Gastroesophageal sphincter (tissue), 4 donors: ENCODE results near the gene LRCOL1. TPM values are rescaled to one million over a fixed set of nuclear protein-coding genes. Genes with fewer than 3 reads are reported as not detected.

Experiments
- ATAC-seq: fragments of 150-250 bp; one replicate; pipeline ENCODE4 v1.9.1; 2016; ENCODE audit warnings: mild to moderate bottlenecking, moderate library complexity
- H3K27ac ChIP-seq, 4 donors: fragments of 200-600 bp; sonication (generic) in 3 of 4; 1 replicate in 3 of 4; 2 replicates in 1 of 4; pipeline ENCODE4 v1.5.1; 2016 to 2019
- H3K27me3 ChIP-seq: fragments of 200-600 bp; sonication (generic); one replicate; pipeline ENCODE4 v1.5.1; 2019
- H3K36me3 ChIP-seq, 2 donors: fragments of 200-600 bp; sonication (generic); one replicate each; pipeline ENCODE4 v1.5.1; 2019; ENCODE audit warnings: control low read depth in 1 of 2
- H3K4me1 ChIP-seq, 3 donors: fragments of 200-600 bp; sonication (generic); 1 replicate in 2 of 3; 2 replicates in 1 of 3; pipeline ENCODE4 v1.5.1; 2016 to 2019; ENCODE audit warnings: control low read depth in 2 of 3
- H3K4me3 ChIP-seq, 2 donors: fragments of 200-600 bp; sonication (generic); one replicate each; pipeline ENCODE4 v1.5.1; 2019; ENCODE audit warnings: mild to moderate bottlenecking in 1 of 2, moderate library complexity in 1 of 2
- H3K9me3 ChIP-seq, 3 donors: fragments of 200-600 bp; sonication (generic); one replicate each; pipeline ENCODE4 v1.5.1; 2017 to 2019; ENCODE audit warnings: control low read depth in 2 of 3
- EP300 ChIP-seq: sonication (generic); formaldehyde crosslinking; IDR thresholded peaks from one replicate; pipeline ENCODE4 v1.6.1; 2017; ENCODE audit warnings: antibody characterized with exemption, mild to moderate bottlenecking
- POLR2A ChIP-seq, 2 donors: fragments of 450-650 bp; IDR thresholded peaks; one replicate each; pipeline ENCODE4 v1.6.1; 2017; ENCODE audit warnings: antibody characterized with exemption in 2 of 2, mild to moderate bottlenecking in 2 of 2, moderate library complexity in 1 of 2
- POLR2AphosphoS5 ChIP-seq: sonication (generic); formaldehyde crosslinking; IDR thresholded peaks from one replicate; pipeline ENCODE4 v1.6.1; 2017; ENCODE audit warnings: antibody characterized with exemption
- WGBS, 2 donors: methylation state at CpG; one replicate each; pipeline ENCODE4 v1.1.5; 2018; ENCODE audit warnings: low coverage in 1 of 2; 5-methylcytosine and 5-hydroxymethylcytosine counted together
- total RNA-seq, 4 donors: library from RNA; depleted of rRNA; stranded (reverse); fragments of >200 nt; gene quantifications; one replicate each; pipeline ENCODE4 v1.1.0, GENCODE V29; 2016
- TF ChIP-seq, protein P1 (sequence below), 4 experiments: fragments of 200-600 bp in 2 of 4; fragments of 450-650 bp in 2 of 4; sonication (generic) in 1 of 4; IDR thresholded peaks; one replicate each; pipeline ENCODE4 v1.5.1; 2017 to 2019; ENCODE audit warnings: antibody characterized with exemption in 4 of 4, mild to moderate bottlenecking in 2 of 4, moderate library complexity in 2 of 4

The LRCOL1 gene
- total RNA-seq, 4 donors from 2014 or later: not detected

DNA sequence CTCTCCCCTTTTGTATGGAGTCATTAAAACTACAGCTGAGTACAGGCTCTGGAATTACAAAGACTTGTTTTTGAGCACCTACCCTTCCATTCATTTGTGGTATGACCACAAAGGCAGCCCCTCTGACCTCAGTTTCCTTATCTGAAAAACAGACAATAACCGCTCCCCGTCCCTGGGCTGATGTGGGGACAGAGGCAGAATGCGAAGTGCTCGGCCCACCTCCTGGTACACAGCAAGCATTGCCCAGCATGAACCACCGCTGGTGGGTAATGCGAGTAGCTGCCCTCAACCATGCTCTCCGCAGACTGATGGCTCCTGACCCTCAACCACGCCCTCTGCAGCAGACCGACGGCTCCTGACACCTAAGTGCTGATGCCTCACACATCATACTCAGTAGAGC, 30.6 kb upstream of the LRCOL1 start:
- no peak overlapping the region for H3K4me3 ChIP-seq
- TF ChIP-seq EP300: no peak
- no peak for TF ChIP-seq POLR2AphosphoS5
- TF ChIP-seq, protein P1, sequence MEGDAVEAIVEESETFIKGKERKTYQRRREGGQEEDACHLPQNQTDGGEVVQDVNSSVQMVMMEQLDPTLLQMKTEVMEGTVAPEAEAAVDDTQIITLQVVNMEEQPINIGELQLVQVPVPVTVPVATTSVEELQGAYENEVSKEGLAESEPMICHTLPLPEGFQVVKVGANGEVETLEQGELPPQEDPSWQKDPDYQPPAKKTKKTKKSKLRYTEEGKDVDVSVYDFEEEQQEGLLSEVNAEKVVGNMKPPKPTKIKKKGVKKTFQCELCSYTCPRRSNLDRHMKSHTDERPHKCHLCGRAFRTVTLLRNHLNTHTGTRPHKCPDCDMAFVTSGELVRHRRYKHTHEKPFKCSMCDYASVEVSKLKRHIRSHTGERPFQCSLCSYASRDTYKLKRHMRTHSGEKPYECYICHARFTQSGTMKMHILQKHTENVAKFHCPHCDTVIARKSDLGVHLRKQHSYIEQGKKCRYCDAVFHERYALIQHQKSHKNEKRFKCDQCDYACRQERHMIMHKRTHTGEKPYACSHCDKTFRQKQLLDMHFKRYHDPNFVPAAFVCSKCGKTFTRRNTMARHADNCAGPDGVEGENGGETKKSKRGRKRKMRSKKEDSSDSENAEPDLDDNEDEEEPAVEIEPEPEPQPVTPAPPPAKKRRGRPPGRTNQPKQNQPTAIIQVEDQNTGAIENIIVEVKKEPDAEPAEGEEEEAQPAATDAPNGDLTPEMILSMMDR (IDR thresholded peaks at IDR 0.05): no peak
- no peak for TF ChIP-seq POLR2A (IDR thresholded peaks at IDR 0.05)
- no peak for ATAC-seq
- peaks cover 0 to 2% (median 0%) of the 10 kb centered on the region in 3 donors for H3K4me1 ChIP-seq
- WGBS, 2 donors: 86% methylated on average over 6 of the region's 10 CpGs; no CpG with 5 or more reads in 1 of the 2 donors
- no peak overlapping the region for H3K27ac ChIP-seq
- peaks cover 0 to 88% of the 10 kb centered on the region in 2 donors for H3K36me3 ChIP-seq
- no peaks in the 10 kb centered on the region for H3K27me3 ChIP-seq
- H3K9me3 ChIP-seq: no peaks in the 10 kb centered on the region

- no peak overlapping the region for H3K27ac ChIP-seq
- no peak for ATAC-seq
- H3K9me3 ChIP-seq: no peaks in the 10 kb centered on the region
- no peaks in the 10 kb centered on the region for H3K27me3 ChIP-seq
- TF ChIP-seq EP300 (no peak), POLR2AphosphoS5 (no peak), POLR2A (IDR thresholded peaks at IDR 0.05) (no peak)
- TF ChIP-seq, protein P1 (IDR thresholded peaks at IDR 0.05): no peak
- H3K4me3 ChIP-seq: no peak overlapping the region
- peaks cover 0 to 2% (median 0%) of the 10 kb centered on the region in 3 donors for H3K4me1 ChIP-seq
- WGBS, 2 donors: 85 to 100% methylated on average over 1 to 5 of the region's 12 CpGs
- peaks cover 0 to 88% of the 10 kb centered on the region in 2 donors for H3K36me3 ChIP-seq
Observed at GRCh38 chr12:132639956-132640520, 29.7 kb upstream of the LRCOL1 start.

DNA sequence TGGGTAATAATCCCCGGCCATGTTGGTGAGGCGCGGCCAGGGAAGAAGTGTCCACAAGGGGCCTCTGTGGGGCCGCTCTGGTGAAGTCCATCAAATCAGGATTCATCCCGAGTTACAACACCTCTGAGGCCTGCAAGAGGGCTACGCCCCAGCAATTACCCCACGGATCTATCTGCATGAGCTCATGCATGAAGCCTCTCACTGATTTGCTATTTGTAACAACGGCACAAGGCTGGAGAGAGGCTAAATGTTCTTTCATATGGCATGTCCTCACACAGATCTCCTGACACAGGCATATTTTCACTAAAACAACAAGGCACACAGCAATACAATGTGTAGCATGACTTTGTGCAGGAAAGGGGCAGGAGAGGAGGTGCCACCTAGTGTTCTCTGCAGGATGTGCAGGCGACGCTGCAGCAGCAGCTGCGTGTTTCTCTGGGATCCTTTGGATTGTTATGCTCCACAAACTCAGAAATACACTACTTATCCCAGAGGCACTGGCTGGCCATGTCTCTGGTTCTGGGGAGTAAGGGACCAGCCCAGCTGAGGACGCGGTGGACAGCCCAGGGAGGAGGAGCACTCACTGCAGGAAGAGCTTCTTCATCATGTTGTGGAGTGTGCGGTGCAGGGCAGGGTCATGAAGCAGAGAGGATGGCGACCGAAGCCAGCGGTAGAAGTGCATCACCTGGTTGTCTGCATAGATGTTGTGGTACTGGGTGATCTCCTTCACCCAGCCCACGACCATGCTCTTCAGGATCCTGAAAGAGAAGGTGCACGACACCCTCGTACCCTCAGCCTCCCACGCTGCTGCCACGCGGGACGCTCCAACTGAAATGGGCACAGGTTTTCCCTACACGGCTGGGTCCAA, 28.4 kb upstream of the LRCOL1 start:
- H3K36me3 ChIP-seq: peaks cover 0 to 99% of the 10 kb centered on the region in 2 donors
- ATAC-seq: peak; percentile 92
- H3K27ac ChIP-seq: peak overlapping the region in 3 of 4 donors; percentile 2 to 46 (median 40)
- H3K4me1 ChIP-seq: peaks cover 0 to 2% (median 0%) of the 10 kb centered on the region in 3 donors
- WGBS, 2 donors: 63 to 80% methylated on average over 14 to 15 of the region's 25 CpGs
- no peak overlapping the region for H3K4me3 ChIP-seq
- H3K27me3 ChIP-seq: no peaks in the 10 kb centered on the region
- no peaks in the 10 kb centered on the region for H3K9me3 ChIP-seq
- TF ChIP-seq POLR2A (IDR thresholded peaks at IDR 0.05): no peak
- TF ChIP-seq, protein P1 (IDR thresholded peaks at IDR 0.05): peak in 3 of 4 experiments; percentile 43 to 58 (median 44)
- TF ChIP-seq EP300: no peak
- no peak for TF ChIP-seq POLR2AphosphoS5

DNA sequence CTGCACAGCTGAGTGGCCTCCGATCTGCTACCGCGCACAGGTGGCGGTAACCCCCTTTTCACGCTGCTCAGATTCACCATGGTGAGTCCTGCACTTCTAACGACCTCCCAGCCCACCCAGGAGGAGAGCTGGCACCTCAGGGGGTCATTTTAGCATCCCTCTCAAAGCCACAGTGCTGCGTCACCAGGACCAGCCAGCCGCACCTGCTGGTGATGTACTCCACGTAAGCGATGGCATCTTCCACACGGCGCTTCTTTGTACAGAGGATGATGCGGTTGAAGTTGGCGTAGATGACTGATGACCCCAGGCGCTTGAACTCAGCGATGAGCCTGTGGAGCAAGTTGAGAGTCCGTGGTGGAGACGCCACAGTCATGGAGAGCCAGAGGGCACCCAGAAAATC, 27.4 kb upstream of the LRCOL1 start:
- Histone ChIP-seq H3K27me3 (no peaks in the 10 kb centered on the region), H3K4me1 (peaks cover 0 to 2% (median 0%) of the 10 kb centered on the region in 3 donors), H3K9me3 (no peaks in the 10 kb centered on the region), H3K27ac (no peak overlapping the region), H3K36me3 (peaks cover 0 to 99% of the 10 kb centered on the region in 2 donors), H3K4me3 (no peak overlapping the region)
- WGBS, 2 donors: 80 to 82% methylated on average over 6 to 12 of the region's 18 CpGs
- TF ChIP-seq POLR2AphosphoS5 (no peak), POLR2A (IDR thresholded peaks at IDR 0.05) (no peak), EP300 (no peak)
- TF ChIP-seq, protein P1 (IDR thresholded peaks at IDR 0.05): no peak
- no peak for ATAC-seq
